K562 (cell line): Measurements from ENCODE around the gene MCU. TPM values are rescaled to one million over a fixed set of nuclear protein-coding genes. Genes with fewer than 3 reads are reported as not detected.

ENCODE experiments used
- ARID4B ChIP-seq: sonication (generic); formaldehyde crosslinking; IDR thresholded peaks from 2 replicates; pipeline ENCODE4 v1.8.0; 2022; ENCODE audit warnings: mild to moderate bottlenecking, missing genetic modification reagents
- GABPB1 ChIP-seq: sonication (generic); formaldehyde crosslinking; IDR thresholded peaks from 2 replicates; pipeline ENCODE4 v1.8.0; 2022; ENCODE audit warnings: mild to moderate bottlenecking, missing genetic modification reagents
- HDGF ChIP-seq: fragments of 450-650 bp; IDR thresholded peaks from 2 replicates; pipeline ENCODE4 v1.6.1; 2016
- HMG20B ChIP-seq: fragments of 250-450 bp; sonication (Bioruptor Pico); IDR thresholded peaks from 2 replicates; pipeline ENCODE4 v1.5.0; 2021; ENCODE audit warnings: mild to moderate bottlenecking
- KLF10 ChIP-seq: fragments of 250-450 bp; sonication (Bioruptor Pico); IDR thresholded peaks from 2 replicates; pipeline ENCODE4 v1.6.1; 2021; ENCODE audit warnings: matching md5 sums
- RHOXF2B ChIP-seq: fragments of 250-450 bp; sonication (Bioruptor Pico); conservative IDR thresholded peaks from 2 replicates; pipeline ENCODE4 v1.5.1; 2021
- RREB1 ChIP-seq: fragments of 250-450 bp; sonication (Bioruptor Pico); IDR thresholded peaks from 2 replicates; pipeline ENCODE4 v1.4.0; 2020
- SRF ChIP-seq, 2 experiments: fragments of 250-450, 450-650 bp in 1 of 2; sonication (Bioruptor Pico) in 1 of 2; sonication (generic) in 1 of 2; formaldehyde crosslinking; IDR thresholded peaks; 2 replicates each; pipeline versions ENCODE4 v1.5.0 to v1.5.1; 2020 to 2022; ENCODE audit warnings: mild to moderate bottlenecking in 1 of 2, missing genetic modification reagents in 1 of 2
- TFE3 ChIP-seq: fragments of 450-650 bp; formaldehyde crosslinking; IDR thresholded peaks from 2 replicates; pipeline ENCODE4 v1.4.0; 2020; ENCODE audit warnings: mild to moderate bottlenecking, mixed read lengths
- TOE1 ChIP-seq, 2 experiments: fragments of 450-650 bp in 1 of 2; sonication (generic) in 1 of 2; formaldehyde crosslinking in 1 of 2; IDR thresholded peaks; 2 replicates each; pipeline versions ENCODE4 v1.7.1 to v1.8.0; 2016 to 2022; ENCODE audit warnings: borderline replicate concordance in 2 of 2, mild to moderate bottlenecking in 2 of 2, antibody characterized with exemption in 1 of 2, inconsistent platforms in 1 of 2, low read depth in 1 of 2, missing genetic modification reagents in 1 of 2, moderate library complexity in 1 of 2
- XRCC5 ChIP-seq: fragments of 200-400 bp; formaldehyde crosslinking; IDR thresholded peaks from 2 replicates; pipeline ENCODE4 v1.6.1; 2017; ENCODE audit warnings: low read depth, mild to moderate bottlenecking, low read length
- ZNF175 ChIP-seq: fragments of 200-800 bp; sonication (Bioruptor generic); IDR thresholded peaks from 2 replicates; pipeline ENCODE4 v1.6.1; 2016; ENCODE audit warnings: low read depth, mild to moderate bottlenecking, missing genetic modification characterization, missing compliant biosample characterization
- ZNF274 ChIP-seq: IDR thresholded peaks from 2 replicates; pipeline ENCODE4 v1.6.1; 2011; ENCODE audit warnings: low read depth, mild to moderate bottlenecking, low read length, moderate library complexity, borderline replicate concordance
- ZNF57 ChIP-seq: fragments of 450-650 bp; formaldehyde crosslinking; IDR thresholded peaks from 2 replicates; pipeline ENCODE4 v1.4.0; 2020; ENCODE audit warnings: mild to moderate bottlenecking, moderate library complexity
- ZNF695 ChIP-seq: fragments of 450-650 bp; formaldehyde crosslinking; IDR thresholded peaks from 2 replicates; pipeline ENCODE4 v1.4.0; 2020; ENCODE audit warnings: mild to moderate bottlenecking, moderate library complexity
- polyA plus RNA-seq, 8 experiments: library from polyadenylated mRNA; depleted of rRNA in 4 of 8; stranded (reverse) in 5 of 8; unstranded in 3 of 8; fragments of >200 nt; fragmentation: Nextera tagmentation in 2 of 8; fragmentation: Illumina TruSeq in 1 of 8; extraction: Ambion mirVana in 2 of 8; extraction: Trizol in 1 of 8; gene quantifications; 2 replicates each; pipeline versions ENCODE4 v1.2.1 to v1.2.3, GENCODE V29; 2011 to 2014; ENCODE audit warnings: inconsistent platforms in 1 of 8, missing spikeins in 1 of 8
- total RNA-seq, 7 experiments: library from RNA; depleted of rRNA in 6 of 7; stranded (reverse); fragments of >200 nt in 6 of 7; fragmentation: Illumina TruSeq in 2 of 7; extraction: Trizol in 2 of 7; gene quantifications; 2 replicates each; pipeline versions ENCODE4 v1.2.1 to v1.2.3, GENCODE V29; 2011 to 2021; ENCODE audit warnings: low replicate concordance in 1 of 7

MCU gene
- total and polyA plus RNA-seq, 9 of the 15 experiments (the other 6 are each of a cell fraction or from before 2014, with no cell fraction given): 8.2 to 88.8 (median 21.3) TPM

- no peak for TF ChIP-seq HDGF
- TF ChIP-seq TOE1 (IDR thresholded peaks at IDR 0.05; ENCODE audit: borderline replicate concordance): no peak
- no peak for TF ChIP-seq TOE1 (CRISPR knock-in tag; IDR thresholded peaks at IDR 0.05; ENCODE audit: borderline replicate concordance, low read depth)
- no peak for TF ChIP-seq ZNF274
- no peak for TF ChIP-seq TFE3 (CRISPR knock-in tag)
- TF ChIP-seq ZNF695 (CRISPR knock-in tag): no peak
- TF ChIP-seq GABPB1 (CRISPR knock-in tag): peak; percentile 74; the same call in 1 of the 2 replicates
- TF ChIP-seq KLF10 (CRISPR knock-in tag): no peak
- TF ChIP-seq RHOXF2B: no peak
- no peak for TF ChIP-seq ZNF175 (CRISPR knock-in tag)
- TF ChIP-seq ZNF57 (CRISPR knock-in tag): no peak
- no peak for TF ChIP-seq XRCC5
- TF ChIP-seq RREB1 (CRISPR knock-in tag): no peak; the same call in 1 of the 2 replicates
- TF ChIP-seq SRF (CRISPR knock-in tag; IDR thresholded peaks at IDR 0.05): peak in 1 of 2 experiments; percentile 45; a peak in 2 of 4 replicates
- no peak for TF ChIP-seq HMG20B (CRISPR knock-in tag)
- no peak for TF ChIP-seq ARID4B
These were observed at the start of gene MCU (continued) for GRCh38 chr10:72691863-72692743.
